Measurements from ENCODE around the gene XRCC1.
"Not testable (repeated sequence)": the region's sequence is repeated elsewhere in the genome, so short reads cannot be mapped to it uniquely, and the experiment has no call there.

The XRCC1 gene

GRCh38 chr19:43575156-43575950, at the start of gene XRCC1, which contains the start of gene PINLYP:
Gene XRCC1 (minus strand): TSS chr19:43575527. CDS start chr19:43575458, 69 bp downstream.
Gene PINLYP (plus strand): TSS chr19:43575801. CDS start chr19:43577192, 1,391 bp downstream.
- DNase-seq (ENCODE audit: low spot score) = peak; percentile 99

- no peak for DNase-seq (ENCODE audit: low spot score)
Measured at GRCh38 chr19:43624933-43625332, 49.6 kb upstream of the XRCC1 start.

GRCh38 chr19:43623889-43624670, 48.8 kb upstream of the XRCC1 start:
- no peak for DNase-seq (ENCODE audit: low spot score)

- no peak for DNase-seq (ENCODE audit: low spot score)
Measured at GRCh38 chr19:43622956-43623355, 47.6 kb upstream of the XRCC1 start.

- no peak for DNase-seq (ENCODE audit: low spot score)
Measured at GRCh38 chr19:43622070-43622469, 46.7 kb upstream of the XRCC1 start.

- peak; percentile 43 for DNase-seq (ENCODE audit: low spot score)
Measured at GRCh38 chr19:43620061-43621001, 45.0 kb upstream of the XRCC1 start.

GRCh38 chr19:43619262-43620060, 44.1 kb upstream of the XRCC1 start, which contains the start of gene ZNF428:
Gene ZNF428 (minus strand): TSS chr19:43619629. CDS start chr19:43614304, 5,325 bp downstream.
- DNase-seq (ENCODE audit: low spot score) = peak; percentile 93

GRCh38 chr19:43618921-43619261, 43.6 kb upstream of the XRCC1 start:
- no peak for DNase-seq (ENCODE audit: low spot score)

GRCh38 chr19:43616954-43617353, 41.6 kb upstream of the XRCC1 start:
- DNase-seq (ENCODE audit: low spot score) = no peak

GRCh38 chr19:43616306-43616705, 41.0 kb upstream of the XRCC1 start:
- DNase-seq (ENCODE audit: low spot score) = no peak

GRCh38 chr19:43612374-43612773, 37.0 kb upstream of the XRCC1 start:
- no peak for DNase-seq (ENCODE audit: low spot score)

- no peak for DNase-seq (ENCODE audit: low spot score)
Measured at GRCh38 chr19:43611788-43612187, 36.5 kb upstream of the XRCC1 start, which contains the start of gene SRRM5. Gene SRRM5 (plus strand): TSS chr19:43612088. CDS start chr19:43612122, 34 bp downstream.

GRCh38 chr19:43610493-43610892, 35.2 kb upstream of the XRCC1 start:
- DNase-seq (ENCODE audit: low spot score) = no peak

GRCh38 chr19:43609872-43610271, 34.5 kb upstream of the XRCC1 start:
- DNase-seq (ENCODE audit: low spot score) = no peak

- no peak for DNase-seq (ENCODE audit: low spot score)
Measured at GRCh38 chr19:43607238-43608205, 32.2 kb upstream of the XRCC1 start.

- no peak for DNase-seq (ENCODE audit: low spot score)
Measured at GRCh38 chr19:43606569-43607229, 31.4 kb upstream of the XRCC1 start.

GRCh38 chr19:43605875-43606568, 30.7 kb upstream of the XRCC1 start:
- DNase-seq (ENCODE audit: low spot score) = no peak

- DNase-seq (ENCODE audit: low spot score) = not testable (repeated sequence)
Measured at GRCh38 chr19:43600326-43600725, 25.0 kb upstream of the XRCC1 start.

Measured in globus pallidus (tissue), 1 donor.